GM23338 (cell line): ENCODE data around the gene CD34.

Source experiments
- CREB1 ChIP-seq: fragments of 250-450 bp; sonication (Bioruptor Pico); IDR thresholded peaks from 2 replicates; pipeline ENCODE4 v1.5.0; 2020; ENCODE audit warnings: low read depth, mild to moderate bottlenecking, moderate library complexity
- CTCF ChIP-seq, 2 experiments: fragments of 200-600 bp in 1 of 2; sonication (generic) in 1 of 2; conservative IDR thresholded peaks; 2 replicates each; pipeline versions ENCODE4 v1.5.1 to v1.6.1; 2016 to 2017; ENCODE audit warnings: antibody characterized with exemption in 2 of 2, low read depth in 2 of 2, mild to moderate bottlenecking in 2 of 2, moderate library complexity in 1 of 2
- ETS1 ChIP-seq: IDR thresholded peaks from 2 replicates; pipeline ENCODE4 v1.6.1; 2016; ENCODE audit warnings: antibody characterized with exemption
- EZH2 ChIP-seq: fragments of 200-600 bp; sonication (generic); IDR thresholded peaks from one replicate; pipeline ENCODE4 v1.8.0; 2017; ENCODE audit warnings: antibody characterized with exemption, mild to moderate bottlenecking, low read depth; ENCODE audit not compliant: unreplicated experiment
- EZH2phosphoT487 ChIP-seq: fragments of 200-600 bp; sonication (generic); IDR thresholded peaks from one replicate; pipeline ENCODE4 v1.8.1; 2018; ENCODE audit warnings: antibody characterized with exemption; ENCODE audit not compliant: unreplicated experiment
- POLR2AphosphoS5 ChIP-seq: IDR thresholded peaks from 2 replicates; pipeline ENCODE4 v1.6.1; 2016; ENCODE audit warnings: antibody characterized with exemption, low read depth
- REST ChIP-seq: IDR thresholded peaks from one replicate; pipeline ENCODE4 v1.6.1; 2018; ENCODE audit warnings: antibody characterized with exemption; ENCODE audit not compliant: unreplicated experiment
- ZNF114 ChIP-seq: fragments of 250-450 bp; sonication (Bioruptor Pico); IDR thresholded peaks from 2 replicates; pipeline ENCODE4 v1.5.0; 2020; ENCODE audit warnings: mild to moderate bottlenecking, moderate library complexity

- TF ChIP-seq CTCF (conservative IDR thresholded peaks at IDR 0.05; ENCODE audit: low read depth in 2 of 2) (no peak), REST (no peak), POLR2AphosphoS5 (no peak), EZH2 (no peak), EZH2phosphoT487 (no peak), ETS1 (no peak), CREB1 (CRISPR knock-in tag) (no peak), ZNF114 (CRISPR knock-in tag) (no peak)
Measured at GRCh38 chr1:207913951-207914350, 3.0 kb upstream of the CD34 start.
